Activated naive CD4-positive, alpha-beta T cell (primary cell): Measurements from ENCODE around the gene SDK1.

Source experiments
- DNase-seq, 4 experiments: peaks; one replicate each; lab custom pipeline; 2025; lab: John Stamatoyannopoulos, UW

SDK1 gene

GRCh38 chr7:3415861-3416312 lies 114.8 kb downstream of the SDK1 start:
- no peak for DNase-seq

GRCh38 chr7:3416453-3416852 lies 115.4 kb downstream of the SDK1 start:
- DNase-seq: no peak

DNA sequence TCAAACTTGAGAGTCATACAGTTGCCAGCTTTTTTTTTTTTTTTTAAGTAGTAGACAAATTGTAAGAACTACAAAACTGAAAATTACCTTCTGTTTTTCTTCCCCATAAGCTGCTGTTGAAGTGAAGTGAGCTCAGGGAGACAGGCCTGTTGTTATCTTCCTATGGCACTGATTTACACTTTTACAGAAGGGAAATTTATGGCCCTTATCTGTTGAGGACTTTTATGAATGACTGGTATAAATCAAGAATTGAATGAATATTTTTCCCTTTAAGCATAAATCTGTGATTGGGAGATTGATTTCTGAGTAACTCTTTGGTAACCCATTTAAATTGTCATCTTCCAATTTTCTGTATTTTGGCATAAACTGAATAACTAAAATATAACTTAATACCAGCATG lies 124.0 kb downstream of the SDK1 start:
- DNase-seq: no peak

DNA sequence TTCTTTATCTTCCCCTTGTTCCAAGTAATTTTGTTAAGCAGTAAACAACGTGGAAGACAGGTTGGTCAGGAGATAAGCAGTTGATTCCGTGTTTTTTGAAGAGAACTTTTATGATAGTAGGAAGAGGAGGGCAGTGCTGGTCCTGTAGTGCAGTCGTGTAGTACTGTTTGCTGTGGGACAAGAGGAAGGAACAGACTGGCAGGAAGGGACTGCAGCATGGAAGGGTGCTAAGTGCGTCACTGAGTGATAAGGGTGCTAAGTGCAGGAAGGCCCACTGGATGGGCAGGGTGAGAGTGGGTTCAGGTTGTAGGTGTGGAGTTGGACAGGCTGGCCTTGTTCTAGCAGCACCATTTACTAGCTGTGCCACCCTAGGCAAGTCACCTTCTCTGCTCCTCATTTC lies 125.0 kb downstream of the SDK1 start:
- DNase-seq: no peak

DNA sequence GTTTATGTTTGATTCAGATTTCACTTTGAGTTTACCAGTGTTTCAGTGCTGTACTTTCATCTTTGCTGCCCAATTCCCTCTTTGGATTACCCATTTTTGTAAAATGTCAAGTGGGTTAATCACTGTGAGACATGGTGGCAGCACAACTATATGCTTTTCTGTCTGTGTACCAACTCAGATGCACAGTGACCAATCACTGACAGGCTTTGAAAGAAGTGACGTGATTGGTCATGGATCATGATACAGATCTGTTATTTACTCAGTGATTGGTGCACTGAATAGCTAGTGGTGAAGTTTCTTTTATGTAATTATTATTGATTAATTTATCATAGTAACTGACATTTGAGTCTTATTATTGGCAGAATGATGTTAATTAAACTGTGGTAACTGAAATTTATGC lies 126.9 kb downstream of the SDK1 start:
- no peak for DNase-seq

- DNase-seq: no peak
Measured at GRCh38 chr7:3429981-3430380, 128.9 kb downstream of the SDK1 start.

GRCh38 chr7:3430588-3430987 lies 129.5 kb downstream of the SDK1 start:
- DNase-seq: no peak

GRCh38 chr7:3431306-3431705 lies 130.3 kb downstream of the SDK1 start:
- no peak for DNase-seq

DNA sequence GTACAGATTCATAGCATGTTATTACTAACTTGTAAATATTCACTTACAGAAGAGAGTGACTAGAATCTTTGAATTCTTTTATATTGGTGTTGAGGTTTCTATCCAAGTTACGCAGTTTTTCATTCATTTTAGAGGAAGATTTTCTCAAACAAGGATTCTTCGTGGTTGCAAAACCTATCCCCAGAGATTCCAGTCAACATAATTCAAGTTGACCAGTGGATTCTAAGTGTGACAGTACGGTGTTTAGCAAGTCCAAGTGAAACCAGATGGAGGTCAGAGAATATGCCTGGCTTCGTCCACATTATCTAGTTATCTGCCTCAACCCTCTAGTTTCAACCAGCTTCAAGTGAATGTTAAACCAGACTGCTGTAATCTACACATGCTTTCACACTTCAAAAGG lies 131.9 kb downstream of the SDK1 start:
- DNase-seq: no peak

GRCh38 chr7:3434611-3435010 lies 133.6 kb downstream of the SDK1 start:
- DNase-seq: no peak

DNA sequence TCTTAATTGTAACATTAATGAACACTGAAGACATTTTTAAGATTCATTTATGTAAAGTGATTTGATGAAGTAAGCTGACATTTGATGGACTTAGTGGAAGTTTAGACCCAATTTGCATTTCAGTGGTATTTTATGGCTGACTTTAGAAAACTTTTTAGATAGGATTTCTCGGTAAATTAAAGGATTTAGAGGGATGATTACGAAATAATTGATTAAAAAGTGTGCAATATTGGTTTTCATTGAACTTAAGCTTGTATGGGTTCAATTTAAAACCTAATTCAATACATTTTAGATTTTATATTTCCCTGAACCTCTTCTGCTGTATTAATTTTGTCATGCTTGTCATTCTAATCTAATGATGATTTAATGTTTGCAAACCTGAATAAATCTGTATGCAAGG lies 135.1 kb downstream of the SDK1 start:
- no peak for DNase-seq

GRCh38 chr7:3436746-3437145 lies 135.7 kb downstream of the SDK1 start:
- DNase-seq: no peak

DNA sequence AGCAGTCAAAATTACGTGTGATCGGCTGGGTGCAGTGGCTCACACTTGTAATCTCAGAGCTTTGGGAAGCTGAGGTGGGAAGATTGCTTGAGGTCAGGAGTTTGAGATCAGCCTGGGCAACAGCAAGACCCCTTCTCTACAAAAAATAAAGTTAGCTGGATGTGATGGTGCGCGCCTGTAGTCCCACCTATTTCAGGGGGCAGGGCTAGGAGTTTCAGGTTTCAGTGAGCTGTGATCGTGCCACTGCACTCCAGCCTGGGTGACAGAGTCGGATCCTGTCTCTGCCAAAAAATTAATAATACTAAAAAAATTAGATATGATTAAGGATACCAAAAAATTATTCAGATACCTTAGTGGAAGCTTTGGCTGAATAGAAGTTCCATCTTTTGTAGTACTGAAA lies 136.4 kb downstream of the SDK1 start:
- DNase-seq: no peak

DNA sequence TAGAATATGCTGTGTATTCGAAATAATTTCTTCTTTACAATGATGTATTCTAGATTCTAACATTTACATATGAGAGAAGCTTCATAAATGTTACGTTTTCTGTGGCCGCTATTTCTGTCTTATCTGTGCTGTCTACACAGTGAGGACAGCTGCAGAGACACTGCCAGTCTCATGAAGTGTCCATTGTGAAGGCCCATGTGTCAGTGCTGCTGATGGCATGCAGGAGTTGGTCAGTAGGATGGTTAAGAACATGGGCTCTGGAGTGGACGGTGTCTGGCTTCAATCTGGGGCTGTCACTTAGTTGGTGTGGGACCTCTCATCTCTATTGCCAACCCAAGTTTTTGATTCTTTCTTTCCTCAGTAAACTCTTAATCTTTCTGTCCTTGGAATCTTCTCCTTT lies 137.3 kb downstream of the SDK1 start:
- no peak for DNase-seq

GRCh38 chr7:3439333-3440030 lies 138.4 kb downstream of the SDK1 start:
- DNase-seq: no peak

DNA sequence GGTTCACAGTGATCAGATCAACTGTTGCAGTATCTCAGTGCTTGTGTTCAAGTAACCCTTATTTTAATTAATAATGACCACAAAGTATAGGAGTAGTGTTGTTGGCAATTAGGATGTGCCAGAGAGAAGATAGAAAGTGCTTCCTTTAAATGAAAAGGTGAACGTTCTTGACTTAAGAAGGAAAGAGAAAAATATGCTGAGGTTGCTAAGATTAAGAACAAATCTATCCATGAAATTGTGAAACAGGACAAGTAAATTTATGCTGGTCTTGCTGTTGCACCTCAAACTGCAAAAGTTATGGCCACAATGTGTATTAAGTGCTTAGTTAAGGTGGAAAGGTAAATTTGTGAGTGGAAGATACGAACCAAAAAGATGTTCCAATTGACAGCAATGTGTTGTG lies 139.5 kb downstream of the SDK1 start:
- DNase-seq: no peak

- DNase-seq: no peak
Measured at GRCh38 chr7:3443716-3444115, 142.7 kb downstream of the SDK1 start.

DNA sequence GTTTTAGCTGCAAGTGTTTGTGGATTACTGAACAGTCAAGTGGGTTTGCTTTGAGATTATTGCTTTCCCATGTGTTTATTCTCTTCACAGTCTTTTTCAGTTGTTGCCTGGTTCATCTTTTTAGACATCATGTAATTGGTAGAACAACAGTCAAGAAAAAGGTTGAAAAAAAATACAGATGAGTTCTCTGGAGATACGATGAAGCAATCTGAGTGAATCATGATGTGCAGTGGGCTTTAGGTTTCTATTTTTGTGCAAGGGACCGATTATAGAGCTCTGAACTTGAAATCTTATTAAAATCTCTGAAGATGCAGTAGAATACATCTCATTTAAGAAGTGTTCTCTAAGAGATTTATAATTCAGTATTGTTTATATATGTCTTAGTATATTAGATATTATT lies 145.7 kb downstream of the SDK1 start:
- no peak for DNase-seq

- DNase-seq: no peak
Measured at GRCh38 chr7:3451701-3452100, 150.6 kb downstream of the SDK1 start.

- DNase-seq: no peak
Measured at GRCh38 chr7:3453398-3453797, 152.3 kb downstream of the SDK1 start.

GRCh38 chr7:3455806-3456595 lies 154.9 kb downstream of the SDK1 start:
- DNase-seq: no peak

GRCh38 chr7:3459111-3459510 lies 158.1 kb downstream of the SDK1 start:
- no peak for DNase-seq

DNA sequence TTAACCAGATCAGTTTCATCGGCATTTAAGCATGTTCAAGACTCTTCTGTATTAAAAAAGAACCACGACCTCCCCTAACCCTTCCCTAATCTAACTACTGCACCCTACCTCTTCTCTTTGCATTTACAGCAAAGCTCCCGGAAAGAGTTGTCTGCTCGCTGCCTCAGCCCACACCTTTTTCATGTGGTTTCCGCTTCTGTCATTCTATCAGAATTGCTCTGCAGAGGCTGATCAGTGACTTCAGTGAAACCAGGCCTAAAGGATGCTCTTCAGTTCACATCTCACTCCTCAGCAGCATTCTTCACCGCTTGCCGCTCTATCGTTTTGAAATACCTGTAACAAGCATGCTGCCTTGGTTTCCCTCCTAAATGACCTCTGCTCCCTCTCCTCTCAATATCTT lies 160.9 kb downstream of the SDK1 start:
- DNase-seq: peak; percentile 3 to 51 (median 18)

- no peak for DNase-seq
Measured at GRCh38 chr7:3463696-3464095, 162.6 kb downstream of the SDK1 start.
